Right lung (tissue), 5 donors: ENCODE measurements around the gene P4HA3. TPM values are rescaled to one million over a fixed set of nuclear protein-coding genes. Genes with fewer than 3 reads are reported as not detected.

ENCODE experiments used
- DNase-seq, 2 donors: peaks; one replicate each; pipeline ENCODE4 v3.0.0-alpha.2; 2013
- polyA plus RNA-seq, 5 donors: library from polyadenylated mRNA; unstranded; fragments of 120-200 nt; gene quantifications; one replicate each; pipeline versions ENCODE4 v1.2.1 to v1.2.3, GENCODE V29; 2013; ENCODE audit warnings: inconsistent platforms in 1 of 5, low replicate concordance in 1 of 5; ENCODE audit not compliant: insufficient read length in 5 of 5, insufficient read depth in 1 of 5

Gene P4HA3
- polyA plus RNA-seq, 5 donors = 1.8 to 3.1 (median 2.6) TPM

- no peak for DNase-seq
Measured at GRCh38 chr11:74267014-74267413, 44.4 kb downstream of the P4HA3 start.

- DNase-seq = no peak
Measured at GRCh38 chr11:74265256-74265655, 46.2 kb downstream of the P4HA3 start.

GRCh38 chr11:74262725-74263124, 48.7 kb downstream of the P4HA3 start:
- no peak for DNase-seq

- peak; percentile 75 to 85 for DNase-seq
Measured at GRCh38 chr11:74257959-74258553, 53.4 kb downstream of the P4HA3 start.

GRCh38 chr11:74256378-74257133, 54.9 kb downstream of the P4HA3 start:
- no peak for DNase-seq

- DNase-seq = peak; percentile 47 to 68
Measured at GRCh38 chr11:74255741-74256375, 55.6 kb downstream of the P4HA3 start.

- no peak for DNase-seq
Measured at GRCh38 chr11:74253361-74253760, 58.1 kb downstream of the P4HA3 start.

- no peak for DNase-seq
Measured at GRCh38 chr11:74249496-74249895, 61.9 kb downstream of the P4HA3 start.

GRCh38 chr11:74248469-74248868, 63.0 kb downstream of the P4HA3 start:
- DNase-seq = no peak

GRCh38 chr11:74238243-74238642, 73.2 kb downstream of the P4HA3 start:
- no peak for DNase-seq

GRCh38 chr11:74237541-74237940, 73.9 kb downstream of the P4HA3 start:
- no peak for DNase-seq

GRCh38 chr11:74235121-74235520, 76.3 kb downstream of the P4HA3 start:
- no peak for DNase-seq

GRCh38 chr11:74233683-74234082, 77.8 kb downstream of the P4HA3 start:
- no peak for DNase-seq

- DNase-seq = no peak
Measured at GRCh38 chr11:74232311-74232950, 79.0 kb downstream of the P4HA3 start.

- DNase-seq = no peak
Measured at GRCh38 chr11:74226907-74227306, 84.5 kb downstream of the P4HA3 start.

GRCh38 chr11:74225565-74225964, 85.9 kb downstream of the P4HA3 start:
- no peak for DNase-seq

- DNase-seq = no peak
Measured at GRCh38 chr11:74221816-74222215, 89.6 kb downstream of the P4HA3 start.

- no peak for DNase-seq
Measured at GRCh38 chr11:74220376-74220775, 91.1 kb downstream of the P4HA3 start.
